Subcutaneous adipose tissue (tissue), 4 donors: Measurements from ENCODE around the gene PRMT2. TPM values are rescaled to one million over a fixed set of nuclear protein-coding genes. Genes with fewer than 3 reads are reported as not detected.

ENCODE experiments used
- total RNA-seq, 4 donors: library from RNA; depleted of rRNA; stranded (reverse); fragments of >200 nt; gene quantifications; one replicate each; pipeline ENCODE4 v1.1.0, GENCODE V29; 2016
- TF ChIP-seq, protein P1 (sequence below): fragments of 450-650 bp; IDR thresholded peaks from one replicate; pipeline ENCODE4 v1.5.1; 2016; ENCODE audit warnings: low read depth, mild to moderate bottlenecking, control low read depth, antibody characterized with exemption, moderate library complexity

Gene PRMT2
- total RNA-seq, 4 donors from 2014 or later, result 68.0 to 136 (median 96.6) TPM

DNA sequence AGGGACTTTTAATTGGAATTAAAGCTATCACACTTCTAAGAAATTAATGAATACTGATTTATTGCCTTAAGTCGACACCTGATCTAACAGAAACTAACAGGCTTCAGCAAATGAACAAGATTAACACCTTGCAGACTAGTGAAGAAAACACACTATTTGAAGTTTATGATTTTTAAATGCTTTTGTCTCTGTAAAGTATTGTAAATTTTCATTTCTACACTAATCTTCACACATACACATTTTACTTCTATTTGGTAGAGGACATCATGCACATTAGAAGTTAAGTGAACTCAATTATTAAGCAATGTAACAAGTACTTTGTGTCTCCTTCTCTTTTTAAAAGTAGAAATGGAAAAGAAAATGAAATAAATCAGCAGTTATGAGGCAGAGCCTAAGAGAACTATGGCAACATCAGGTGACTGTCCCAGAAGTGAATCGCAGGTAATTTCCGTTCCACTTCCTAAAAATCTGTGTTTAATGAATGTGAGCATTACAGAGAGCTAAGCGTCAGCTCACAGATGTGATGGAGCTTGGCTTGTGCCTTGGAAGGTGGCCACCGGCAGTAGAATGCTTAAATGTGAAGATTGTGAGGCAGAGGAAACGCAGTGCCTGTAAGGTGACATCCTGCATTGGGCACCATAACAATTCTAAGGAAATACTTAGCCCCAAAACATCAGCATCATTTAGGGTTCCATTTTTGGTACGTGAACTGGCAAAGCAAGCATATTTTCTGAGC, 1.2 kb downstream of the PRMT2 start:
- TF ChIP-seq, protein P1, sequence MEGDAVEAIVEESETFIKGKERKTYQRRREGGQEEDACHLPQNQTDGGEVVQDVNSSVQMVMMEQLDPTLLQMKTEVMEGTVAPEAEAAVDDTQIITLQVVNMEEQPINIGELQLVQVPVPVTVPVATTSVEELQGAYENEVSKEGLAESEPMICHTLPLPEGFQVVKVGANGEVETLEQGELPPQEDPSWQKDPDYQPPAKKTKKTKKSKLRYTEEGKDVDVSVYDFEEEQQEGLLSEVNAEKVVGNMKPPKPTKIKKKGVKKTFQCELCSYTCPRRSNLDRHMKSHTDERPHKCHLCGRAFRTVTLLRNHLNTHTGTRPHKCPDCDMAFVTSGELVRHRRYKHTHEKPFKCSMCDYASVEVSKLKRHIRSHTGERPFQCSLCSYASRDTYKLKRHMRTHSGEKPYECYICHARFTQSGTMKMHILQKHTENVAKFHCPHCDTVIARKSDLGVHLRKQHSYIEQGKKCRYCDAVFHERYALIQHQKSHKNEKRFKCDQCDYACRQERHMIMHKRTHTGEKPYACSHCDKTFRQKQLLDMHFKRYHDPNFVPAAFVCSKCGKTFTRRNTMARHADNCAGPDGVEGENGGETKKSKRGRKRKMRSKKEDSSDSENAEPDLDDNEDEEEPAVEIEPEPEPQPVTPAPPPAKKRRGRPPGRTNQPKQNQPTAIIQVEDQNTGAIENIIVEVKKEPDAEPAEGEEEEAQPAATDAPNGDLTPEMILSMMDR, result no peak

DNA sequence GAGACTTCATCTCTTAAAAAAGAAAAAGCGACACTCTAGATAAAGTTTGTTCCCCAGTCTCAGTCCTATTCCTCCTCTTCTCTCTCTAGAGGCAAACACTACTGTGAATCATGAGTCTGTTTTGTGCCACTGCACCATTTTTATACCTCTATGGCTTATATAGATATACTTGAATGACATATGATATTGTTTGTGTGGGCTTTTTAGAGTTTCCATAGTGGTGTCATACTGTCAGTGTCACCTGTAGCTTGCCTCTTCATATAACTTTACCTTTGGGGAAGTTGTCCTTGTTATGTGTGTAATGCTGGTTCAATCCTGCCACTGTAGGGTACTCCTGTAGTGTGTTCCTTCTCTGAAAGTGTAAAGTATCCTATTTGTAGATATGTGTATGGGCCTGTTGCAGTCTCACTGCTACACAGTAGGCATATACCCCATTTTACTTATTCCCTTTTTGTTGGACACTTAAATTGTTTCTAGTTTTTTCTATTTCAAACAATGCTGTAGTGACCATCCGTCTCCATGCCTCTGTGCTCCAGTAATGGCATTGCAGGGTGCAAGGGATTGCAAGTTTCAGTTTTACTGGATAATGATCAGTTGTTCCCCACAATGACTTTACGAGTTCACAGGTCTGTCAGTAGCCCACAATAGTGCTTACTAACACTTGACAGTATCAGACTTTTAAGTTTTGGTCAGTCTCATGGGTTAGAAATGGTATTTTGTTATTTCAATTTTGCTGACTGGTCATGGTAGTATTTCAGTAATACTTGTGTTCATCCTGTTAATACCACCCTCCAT, 2.7 kb downstream of the PRMT2 start:
- TF ChIP-seq, protein P1, result no peak

DNA sequence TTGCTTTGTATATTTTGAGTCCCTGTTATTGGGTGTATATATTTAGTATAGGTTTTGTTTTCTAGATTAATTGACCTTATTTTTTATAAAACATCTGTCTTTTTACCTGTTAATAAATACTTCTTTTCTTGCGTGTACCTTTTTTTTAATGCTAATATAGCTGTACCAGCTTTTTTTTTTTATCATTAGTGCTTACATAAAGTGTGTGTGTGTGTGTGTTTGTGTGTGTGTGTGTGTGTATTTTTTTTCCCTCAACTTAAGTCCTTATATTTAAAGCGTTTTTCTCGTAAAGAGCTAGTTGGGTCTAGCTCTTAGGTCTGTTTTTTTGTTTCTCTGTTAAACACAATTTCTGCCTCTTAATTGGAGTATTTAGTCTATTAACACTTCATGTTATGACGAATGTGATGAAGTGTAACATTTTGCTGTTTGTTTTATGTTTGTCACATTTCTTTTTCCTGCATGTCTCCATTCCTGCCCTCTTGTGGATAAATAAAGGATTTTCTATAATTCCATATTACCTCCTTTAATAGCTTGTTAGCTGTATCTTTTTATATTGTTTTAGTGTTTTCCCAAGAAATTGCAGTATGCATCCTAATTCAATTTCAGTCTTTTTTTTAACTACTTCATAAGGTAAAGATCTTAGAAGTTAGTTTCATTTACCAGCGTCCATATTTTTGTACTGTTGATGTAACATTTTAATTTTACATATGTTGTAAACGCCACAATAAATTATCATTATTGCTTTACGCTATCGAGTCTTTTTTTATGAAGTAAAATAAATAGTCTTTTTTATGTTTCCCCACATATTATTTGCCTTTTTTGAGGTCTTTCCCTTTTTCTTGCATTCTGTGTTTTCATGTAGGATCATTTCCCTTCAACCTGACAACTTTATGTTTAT, 4.3 kb downstream of the PRMT2 start:
- TF ChIP-seq, protein P1, result no peak

DNA sequence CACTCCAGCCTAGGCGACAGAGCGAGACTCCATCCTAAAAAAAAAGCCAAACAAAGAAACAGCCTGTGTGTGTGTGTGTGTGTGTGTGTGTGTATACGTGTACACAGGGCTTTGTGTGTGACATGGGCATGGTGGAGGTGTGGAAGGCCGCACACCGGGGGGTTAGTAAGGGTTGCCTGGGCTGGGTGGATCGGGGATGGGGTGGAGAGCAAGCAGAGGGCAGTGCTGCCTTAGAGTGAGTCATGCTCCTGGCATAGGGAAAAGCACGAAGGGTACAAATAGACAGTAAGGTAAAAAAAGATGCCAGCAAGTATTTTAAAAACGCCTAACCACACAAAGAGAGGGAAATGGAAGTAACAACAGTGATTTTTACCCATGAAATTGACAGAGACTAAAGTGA, 6.2 kb downstream of the PRMT2 start:
- TF ChIP-seq, protein P1, result no peak

DNA sequence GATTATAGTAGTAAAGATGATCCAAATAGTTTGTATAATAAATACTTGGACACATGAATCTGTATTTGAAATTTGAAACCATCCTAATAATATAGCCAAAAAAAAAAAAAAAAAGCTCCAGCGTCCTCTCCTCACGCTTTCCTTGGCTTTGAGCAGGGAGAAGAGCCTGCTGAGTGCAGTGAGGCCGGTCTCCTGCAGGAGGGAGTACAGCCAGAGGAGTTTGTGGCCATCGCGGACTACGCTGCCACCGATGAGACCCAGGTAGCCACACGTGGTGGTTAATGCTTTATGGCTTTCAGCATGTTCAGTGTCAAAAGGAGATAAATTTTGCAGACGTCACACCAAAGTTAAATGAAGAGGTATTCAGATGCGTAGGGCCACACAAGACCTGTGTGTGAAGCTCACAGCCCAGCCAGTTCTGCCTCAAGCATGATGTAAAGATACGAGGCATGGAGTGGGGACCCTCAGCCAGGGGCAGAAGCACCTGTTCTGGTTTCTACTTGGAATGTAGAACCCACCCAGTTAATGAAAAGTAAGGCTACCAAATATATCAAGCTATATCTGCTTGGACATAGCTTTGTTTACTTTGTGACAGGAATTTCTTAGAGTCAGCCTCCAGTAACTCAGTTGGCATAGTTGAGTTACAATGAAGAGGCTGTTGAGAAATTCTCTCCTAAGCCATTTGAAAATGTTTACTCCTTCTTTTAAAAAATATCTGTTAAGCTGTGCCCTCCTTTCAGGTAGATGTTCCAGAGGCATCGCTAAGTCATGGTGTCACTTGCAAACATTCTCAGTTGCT, 8.1 kb downstream of the PRMT2 start:
- TF ChIP-seq, protein P1, result no peak

DNA sequence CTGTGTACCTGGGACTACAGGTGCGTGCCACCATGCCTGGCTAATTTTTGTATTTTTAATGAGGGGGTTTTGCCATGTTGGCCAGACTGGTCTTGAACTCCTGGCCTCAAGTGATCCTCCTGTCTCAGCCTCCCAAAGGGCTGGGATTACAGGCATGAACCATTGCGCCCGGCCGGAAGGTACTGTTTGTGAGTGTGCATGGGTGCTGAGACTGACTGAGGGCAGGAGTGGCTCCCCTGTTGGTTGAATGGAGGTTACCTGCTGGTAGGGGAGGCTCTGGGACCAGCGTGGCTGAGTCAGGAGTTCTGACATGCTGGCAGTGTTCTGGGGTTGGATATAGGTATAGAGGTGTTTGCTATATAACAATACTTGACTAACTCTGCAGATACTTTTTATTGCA, 10.4 kb downstream of the PRMT2 start:
- TF ChIP-seq, protein P1, result no peak
